CD14-positive monocyte (primary cell): ENCODE data around the gene SMCP. TPM values are rescaled to one million over a fixed set of nuclear protein-coding genes. Genes with fewer than 3 reads are reported as not detected.

ENCODE experiments used
- DNase-seq, 3 donors: peaks; one replicate each; pipeline ENCODE4 v3.0.0-alpha.2; 2011 to 2022
- H2AFZ ChIP-seq: 2 replicates; pipeline ENCODE4 v1.6.0; 2012; ENCODE audit warnings: mild to moderate bottlenecking, low read depth, low read length, inconsistent platforms; ENCODE audit not compliant: insufficient read depth, poor library complexity, severe bottlenecking
- H3K27ac ChIP-seq, 2 donors: 1 replicate in 1 of 2; 2 replicates in 1 of 2; pipeline ENCODE4 v1.5.1; 2012 to 2013; ENCODE audit warnings: low read length in 2 of 2, control low read depth in 1 of 2, inconsistent platforms in 1 of 2, low read depth in 1 of 2, mild to moderate bottlenecking in 1 of 2
- H3K27me3 ChIP-seq, 2 donors: one replicate each; pipeline versions ENCODE4 v1.6.0 to v1.6.1; 2011 to 2013; ENCODE audit warnings: low read length in 2 of 2; ENCODE audit not compliant: control insufficient read depth in 2 of 2, insufficient read depth in 2 of 2
- H3K36me3 ChIP-seq, 2 donors: replicated peaks in 1 of 2; 1 replicate in 1 of 2; 2 replicates in 1 of 2; pipeline versions ENCODE4 v1.5.1 to v1.6.1; 2012 to 2013; ENCODE audit warnings: low read length in 2 of 2, control low read depth in 1 of 2, inconsistent platforms in 1 of 2, mild to moderate bottlenecking in 1 of 2; ENCODE audit not compliant: insufficient read depth in 2 of 2, control insufficient read depth in 1 of 2
- H3K4me1 ChIP-seq, 2 donors: 1 replicate in 1 of 2; 2 replicates in 1 of 2; pipeline versions ENCODE4 v1.5.1 to v1.6.1; 2012 to 2013; ENCODE audit warnings: low read length in 2 of 2, control low read depth in 1 of 2, inconsistent platforms in 1 of 2, mild to moderate bottlenecking in 1 of 2, moderate library complexity in 1 of 2; ENCODE audit not compliant: insufficient read depth in 2 of 2, control insufficient read depth in 1 of 2
- H3K4me2 ChIP-seq: replicated peaks from 2 replicates; pipeline ENCODE3; 2012; ENCODE audit warnings: low read length, moderate library complexity, mild to moderate bottlenecking; ENCODE audit not compliant: poor library complexity, severe bottlenecking; ENCODE audit errors: extremely low read depth
- H3K4me3 ChIP-seq, 3 experiments: fragments of 200-600 bp in 1 of 3; sonication (generic) in 1 of 3; replicated peaks in 1 of 3; 1 replicate in 2 of 3; 2 replicates in 1 of 3; pipeline ENCODE4 v1.5.1; 2011 to 2013; ENCODE audit warnings: low read length in 3 of 3, mild to moderate bottlenecking in 3 of 3, control low read depth in 2 of 3, low read depth in 2 of 3, inconsistent platforms in 1 of 3, moderate library complexity in 1 of 3
- H3K79me2 ChIP-seq: 2 replicates; pipeline ENCODE4 v1.6.0; 2012; ENCODE audit warnings: mild to moderate bottlenecking, control low read depth, inconsistent platforms, low read length, moderate library complexity; ENCODE audit not compliant: insufficient read depth
- H3K9ac ChIP-seq: 2 replicates; pipeline ENCODE4 v1.6.0; 2017; ENCODE audit warnings: low read length, mild to moderate bottlenecking; ENCODE audit not compliant: insufficient read depth, poor library complexity, severe bottlenecking
- H3K9me3 ChIP-seq, 2 donors: replicated peaks in 1 of 2; 1 replicate in 1 of 2; 2 replicates in 1 of 2; pipeline versions ENCODE4 v1.5.1 to v1.6.1; 2012 to 2013; ENCODE audit warnings: low read length in 2 of 2, control low read depth in 1 of 2; ENCODE audit not compliant: control insufficient read depth in 1 of 2, insufficient read depth in 1 of 2
- H4K20me1 ChIP-seq: 2 replicates; pipeline ENCODE4 v1.6.0; 2012; ENCODE audit warnings: mild to moderate bottlenecking, low read length, control low read depth, moderate library complexity; ENCODE audit not compliant: insufficient read depth
- H3K27ac Mint-ChIP-seq, 7 donors: one replicate each; pipeline ENCODE4 v1.8.0; 2020; ENCODE audit warnings: mild to moderate bottlenecking in 7 of 7, mixed read lengths in 7 of 7, moderate library complexity in 6 of 7, inconsistent platforms in 2 of 7
- H3K27me3 Mint-ChIP-seq, 3 donors: one replicate each; pipeline ENCODE4 v1.8.0; 2021 to 2022; ENCODE audit warnings: low read depth in 3 of 3, mild to moderate bottlenecking in 3 of 3, mixed read lengths in 3 of 3, moderate library complexity in 3 of 3, inconsistent platforms in 1 of 3
- H3K36me3 Mint-ChIP-seq, 2 donors: one replicate each; pipeline ENCODE4 v1.8.0; 2020; ENCODE audit warnings: mixed read lengths in 2 of 2, inconsistent platforms in 1 of 2, mild to moderate bottlenecking in 1 of 2
- H3K4me1 Mint-ChIP-seq: one replicate; pipeline ENCODE4 v1.8.0; 2020; ENCODE audit warnings: mild to moderate bottlenecking, mixed read lengths
- H3K4me3 Mint-ChIP-seq, 2 donors: one replicate each; pipeline ENCODE4 v1.8.0; 2020; ENCODE audit warnings: mild to moderate bottlenecking in 2 of 2, mixed read lengths in 2 of 2, moderate library complexity in 1 of 2
- H3K9me3 Mint-ChIP-seq, 7 donors: one replicate each; pipeline ENCODE4 v1.8.0; 2020 to 2022; ENCODE audit warnings: mixed read lengths in 7 of 7, mild to moderate bottlenecking in 6 of 7, moderate library complexity in 6 of 7, inconsistent platforms in 2 of 7
- CTCF ChIP-seq: fragments of 200-600 bp; IDR thresholded peaks from one replicate; pipeline ENCODE4 v1.8.0; 2022; ENCODE audit warnings: antibody characterized with exemption, mild to moderate bottlenecking
- WGBS: methylation state at CpG from one replicate; pipeline ENCODE4 v1.1.5; 2013; ENCODE audit warnings: missing lambda C conversion rate; ENCODE audit not compliant: insufficient coverage; 5-methylcytosine and 5-hydroxymethylcytosine counted together
- intact Hi-C, 2 donors: fragments of 100-400 bp; cut with micrococcal nuclease; formaldehyde crosslinking; loops; one replicate each; pipeline versions ENCODE4 v1.15.0 to v1.15.1; 2023
- polyA plus RNA-seq, 3 donors: library from polyadenylated mRNA; depleted of rRNA in 1 of 3; unstranded in 2 of 3; stranded (reverse) in 1 of 3; fragments of 300-500 nt in 2 of 3; fragments of >200 nt in 1 of 3; fragmentation: Illumina TruSeq in 2 of 3; gene quantifications; 1 replicate in 2 of 3; 2 replicates in 1 of 3; pipeline ENCODE4 v1.2.3, GENCODE V29; 2012 to 2021

SMCP gene
- polyA plus RNA-seq, 3 donors = not detected

GRCh38 chr1:152886758-152887409 lies 8.8 kb downstream of the SMCP start:
- no peaks in the 10 kb centered on the region for H3K36me3 ChIP-seq

GRCh38 chr1:152888126-152888525 lies 10.0 kb downstream of the SMCP start:
- H4K20me1 ChIP-seq = no peaks in the 10 kb centered on the region
- H3K9ac ChIP-seq = no peak overlapping the region
- Mint-ChIP-seq H3K27ac (no peak overlapping the region), H3K36me3 (no peaks in the 10 kb centered on the region), H3K4me3 (no peak overlapping the region), H3K9me3 (peaks cover 0 to 2% (median 0%) of the 10 kb centered on the region in 7 donors), H3K27me3 (peaks cover 5 to 18% (median 7%) of the 10 kb centered on the region in 3 donors), H3K4me1 (peaks cover 5% of the 10 kb centered on the region)
- TF ChIP-seq CTCF = no peak
- H3K4me2 ChIP-seq = no peak overlapping the region
- WGBS = no CpG with 5 or more reads among the region's 1 CpG
- no peaks in the 10 kb centered on the region for H3K4me1 ChIP-seq
- DNase-seq = no peak
- peaks cover 2 to 6% of the 10 kb centered on the region in 2 donors for H3K27me3 ChIP-seq
- H2AFZ ChIP-seq = no peak overlapping the region
- no peak overlapping the region for H3K4me3 ChIP-seq
- no peak overlapping the region for H3K27ac ChIP-seq
- no peaks in the 10 kb centered on the region for H3K36me3 ChIP-seq
- H3K79me2 ChIP-seq = no peaks in the 10 kb centered on the region
- no peaks in the 10 kb centered on the region for H3K9me3 ChIP-seq
- intact Hi-C loops = no loop called here

More at GRCh38 chr1:152886758-152887409, 8.8 kb downstream of the SMCP start:
- Histone ChIP-seq H4K20me1 (no peaks in the 10 kb centered on the region), H3K4me3 (no peak overlapping the region), H3K79me2 (no peaks in the 10 kb centered on the region), H3K9me3 (no peaks in the 10 kb centered on the region), H3K27me3 (peaks cover 0 to 3% of the 10 kb centered on the region in 2 donors), H3K9ac (no peak overlapping the region), H3K4me1 (no peaks in the 10 kb centered on the region), H3K27ac (no peak overlapping the region), H2AFZ (no peak overlapping the region), H3K4me2 (no peak overlapping the region)
- Mint-ChIP-seq H3K27me3 (peaks cover 5 to 14% (median 7%) of the 10 kb centered on the region in 3 donors), H3K4me1 (peaks cover 5% of the 10 kb centered on the region), H3K36me3 (no peaks in the 10 kb centered on the region), H3K9me3 (peaks cover 0 to 3% (median 0%) of the 10 kb centered on the region in 7 donors), H3K4me3 (no peak overlapping the region), H3K27ac (no peak overlapping the region)
- no peak for DNase-seq
- TF ChIP-seq CTCF = no peak
- 64% methylated on average over 5 of the region's 8 CpGs for WGBS
- intact Hi-C loops = no loop called here
